Stimulated activated CD8-positive, alpha-beta memory T cell treated with anti-CD3 and anti-CD28 coated beads, Interleukin-4, amount 100 ng/mL, for 4 hours (primary cell): ENCODE results near the gene EXD3.

Experiments
- DNase-seq, 2 donors: peaks; one replicate each; pipeline ENCODE4 v3.0.0-alpha.2; 2020; ENCODE audit warnings: low read depth in 2 of 2, low spot score in 1 of 2

EXD3 gene

DNA sequence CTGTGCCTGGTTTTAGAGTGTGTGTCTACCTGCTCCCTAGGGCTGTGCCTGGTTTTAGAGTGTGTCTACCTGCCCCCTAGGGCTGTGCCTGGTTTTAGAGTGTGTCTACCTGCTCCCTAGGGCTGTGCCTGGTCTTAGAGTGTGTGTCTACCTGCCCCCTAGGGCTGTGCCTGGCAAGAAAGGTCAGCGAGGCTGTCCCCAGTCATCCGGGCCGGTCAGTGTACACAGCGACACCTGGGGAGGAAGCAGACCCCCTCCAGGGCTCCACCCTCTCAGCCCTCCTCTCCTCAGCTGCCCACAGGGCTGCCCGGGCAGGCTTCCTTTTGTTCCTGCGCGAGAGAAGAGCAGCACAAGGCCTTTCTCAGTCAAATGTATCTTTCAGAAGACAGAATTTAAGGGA is 125.0 kb downstream of the EXD3 start:
- no peak for DNase-seq

DNA sequence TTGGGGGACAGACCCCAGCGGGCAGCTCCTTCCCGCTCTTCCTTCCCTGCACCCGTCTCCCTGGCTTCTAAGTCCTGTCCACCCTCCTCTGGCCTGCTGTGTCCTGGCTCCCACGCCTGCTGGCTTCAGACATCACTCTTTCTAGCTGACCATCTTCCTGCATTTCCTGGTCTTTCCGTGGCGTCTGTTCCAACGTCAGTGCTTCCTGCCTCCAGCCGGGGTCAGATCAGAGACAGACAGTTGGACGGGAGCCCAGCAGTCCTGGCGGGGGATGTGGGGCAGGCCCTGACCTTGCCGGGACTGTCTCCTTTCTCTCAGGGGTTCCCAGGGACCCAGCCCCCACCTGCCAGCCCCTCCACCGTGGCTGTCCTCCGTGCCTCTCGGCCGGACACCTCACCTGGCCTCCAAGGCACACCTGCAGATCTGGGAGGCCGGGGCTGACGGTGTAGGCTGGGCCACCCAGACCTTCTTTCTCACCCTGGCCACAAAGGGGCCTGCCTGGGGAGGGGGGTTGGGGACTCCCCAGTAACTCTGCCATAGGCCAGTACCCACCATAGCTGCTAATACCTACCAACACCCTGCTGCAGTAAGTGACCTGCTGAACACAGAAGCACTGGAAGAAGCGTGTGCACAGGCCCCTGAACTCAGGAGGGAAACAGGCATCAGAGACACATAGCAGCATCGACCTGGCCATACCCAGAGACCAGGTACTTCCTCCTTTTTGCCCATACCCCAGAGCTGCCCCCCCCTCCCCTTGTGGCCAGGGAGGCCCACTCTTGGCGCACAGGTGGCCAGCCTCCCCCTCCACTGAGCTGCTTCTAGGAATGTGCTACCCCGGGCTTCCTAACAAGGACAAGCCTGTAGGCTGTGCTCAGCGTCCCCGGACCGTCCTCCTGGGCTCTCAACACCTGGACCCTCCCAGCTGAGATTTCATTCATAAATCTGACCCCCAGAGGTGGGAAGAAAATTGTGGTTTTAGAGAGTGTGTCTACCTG is 126.0 kb downstream of the EXD3 start:
- DNase-seq, result no peak

- no peak for DNase-seq
Observed at GRCh38 chr9:137295849-137296669, 126.9 kb downstream of the EXD3 start.

- no peak for DNase-seq
Observed at GRCh38 chr9:137295238-137295811, 127.6 kb downstream of the EXD3 start.

GRCh38 chr9:137294681-137295237 is 128.2 kb downstream of the EXD3 start:
- no peak for DNase-seq

DNA sequence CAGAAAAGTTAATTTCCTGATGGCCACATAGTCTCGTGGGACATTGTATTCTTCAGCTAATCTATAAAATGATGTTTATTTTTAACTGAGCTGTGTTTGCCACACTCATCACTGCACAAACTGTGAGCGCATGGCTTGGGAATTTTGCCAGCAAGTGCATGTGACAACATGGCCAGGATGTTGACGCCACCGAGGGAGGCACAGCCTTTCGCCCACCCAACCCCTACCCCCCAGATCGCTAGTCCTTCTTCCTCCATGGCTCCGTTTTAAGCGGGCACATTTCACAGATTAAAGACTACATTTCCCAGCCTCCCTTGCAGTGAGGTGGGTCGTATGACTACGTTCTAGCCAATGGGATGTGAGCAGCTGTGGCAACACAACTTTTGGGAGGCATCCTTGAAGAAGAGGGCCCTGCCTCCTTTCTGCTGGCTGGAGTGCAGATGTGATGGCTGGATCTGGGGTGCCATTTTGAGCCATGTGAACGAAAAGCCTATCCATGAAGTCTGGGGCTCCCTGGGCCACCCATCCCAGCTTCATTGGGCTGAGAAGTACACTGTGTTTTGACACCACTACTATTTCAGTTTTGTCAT is 128.8 kb downstream of the EXD3 start:
- no peak for DNase-seq

DNA sequence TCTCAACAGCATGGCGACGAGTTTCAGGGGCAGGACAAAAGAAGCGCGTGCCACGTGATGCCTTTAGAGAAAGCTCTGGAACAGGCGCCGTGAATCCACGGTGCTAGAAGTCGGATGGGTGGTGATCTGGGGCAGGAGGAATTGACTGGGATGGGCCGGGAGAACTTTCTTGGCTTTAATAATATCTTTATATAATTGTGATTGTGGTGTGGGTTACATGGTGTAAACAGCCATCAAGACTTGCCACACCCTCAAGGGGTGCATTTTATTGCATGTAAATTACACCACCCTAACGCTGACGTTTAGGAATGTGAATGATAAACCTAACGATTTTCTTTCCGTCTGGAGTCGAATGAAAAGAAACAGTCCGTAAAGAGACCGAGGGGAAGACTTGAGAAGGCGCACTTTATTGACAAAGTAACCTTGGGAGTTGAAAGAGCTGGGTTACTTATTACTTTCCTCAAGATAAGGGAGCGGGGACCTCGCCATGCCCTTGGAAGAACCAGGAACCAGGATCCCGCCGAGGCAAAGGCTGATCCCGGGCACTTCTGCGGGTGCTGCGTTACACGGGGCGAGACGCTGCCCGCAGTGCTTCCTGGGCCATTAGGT is 129.4 kb downstream of the EXD3 start:
- no peak for DNase-seq

DNA sequence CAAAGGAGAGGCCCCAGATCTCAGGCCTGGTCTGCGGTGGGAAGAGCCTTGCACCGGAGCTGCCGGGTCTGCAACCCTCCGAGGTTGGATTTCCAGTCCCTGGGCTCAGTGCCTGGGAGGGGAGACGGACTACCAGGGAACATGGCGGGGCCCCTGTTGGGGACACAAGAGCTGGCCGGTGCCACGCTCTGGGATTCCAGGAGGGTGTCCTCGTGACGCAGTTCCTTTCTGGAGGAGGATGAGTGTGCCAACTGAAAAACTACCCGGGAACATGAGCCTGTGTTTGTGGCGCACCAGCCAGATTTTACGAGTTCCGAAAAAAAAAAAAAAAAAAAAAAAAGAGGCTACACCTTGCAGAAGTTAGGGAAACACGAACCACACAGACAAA is 129.9 kb downstream of the EXD3 start:
- DNase-seq, result no peak

- no peak for DNase-seq
Observed at GRCh38 chr9:137286975-137287383, 136.0 kb downstream of the EXD3 start.

DNA sequence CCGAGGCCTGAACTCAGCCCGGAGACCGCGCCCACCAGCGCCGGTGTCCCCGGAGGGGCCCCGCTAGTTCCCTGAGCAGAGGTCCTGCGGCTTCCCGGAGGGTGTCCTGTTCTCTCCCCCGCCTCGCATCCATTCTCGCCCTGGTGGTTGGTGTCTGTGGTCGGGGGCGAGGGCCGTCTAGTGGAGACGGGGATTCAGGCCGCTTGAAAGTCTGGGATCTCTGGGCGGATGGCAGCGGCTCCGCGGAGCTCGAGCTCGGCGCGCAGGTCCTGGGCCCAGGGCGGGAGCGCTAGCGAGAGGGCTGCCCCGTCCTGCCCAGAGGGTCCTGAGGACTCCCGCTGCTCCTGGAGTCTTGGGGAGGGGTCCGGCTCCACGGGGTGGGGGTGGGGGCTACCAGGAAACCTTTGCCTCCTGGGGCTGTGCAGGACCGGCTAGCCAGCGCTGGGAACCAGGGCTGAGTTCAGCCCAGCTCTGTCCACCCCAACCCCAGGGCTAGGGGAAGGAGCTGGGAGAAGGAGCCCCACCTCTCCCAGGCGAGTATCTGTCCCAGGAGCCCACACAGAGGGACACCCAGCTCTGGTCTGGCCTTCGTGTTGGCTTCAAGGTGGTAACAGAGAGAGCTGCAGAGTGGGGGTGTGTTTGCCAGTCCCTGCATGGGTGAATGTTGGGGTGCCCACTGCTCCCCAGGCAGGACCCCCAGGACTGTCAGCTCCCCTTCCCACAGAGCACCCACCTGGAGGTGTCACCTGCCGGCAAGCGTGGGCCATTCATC is 141.4 kb downstream of the EXD3 start:
- DNase-seq, result no peak

GRCh38 chr9:137280474-137281344 is 142.3 kb downstream of the EXD3 start:
- DNase-seq, result no peak

GRCh38 chr9:137279741-137280473 is 143.1 kb downstream of the EXD3 start:
- no peak for DNase-seq

- DNase-seq, result no peak
Observed at GRCh38 chr9:137278721-137279711, 143.9 kb downstream of the EXD3 start.

- DNase-seq, result no peak
Observed at GRCh38 chr9:137278061-137278701, 144.8 kb downstream of the EXD3 start.

GRCh38 chr9:137277329-137278041 is 145.5 kb downstream of the EXD3 start, which contains the start of gene TOR4A:
TSS of gene TOR4A (plus strand) at chr9:137277726. CDS start at chr9:137278690, 964 bp downstream.
- DNase-seq, result no peak
